A172 (cell line): Measurements from ENCODE around the gene KRR1. TPM values are rescaled to one million over a fixed set of nuclear protein-coding genes. Genes with fewer than 3 reads are reported as not detected.
"Not testable (repeated sequence)": the region's sequence is repeated elsewhere in the genome, so short reads cannot be mapped to it uniquely, and the experiment has no call there.

Source experiments
- DNase-seq: peaks from one replicate; pipeline ENCODE4 v3.0.0-alpha.2; 2015; ENCODE audit warnings: low spot score
- total RNA-seq: library from RNA; depleted of rRNA; stranded (reverse); fragments of >200 nt; shearing (Covaris generic); gene quantifications from 2 replicates; pipeline ENCODE4 v1.2.3, GENCODE V29; 2014

The KRR1 gene
- total RNA-seq, 1 experiment from 2014 or later: 56.5 TPM

- DNase-seq: no peak
Measured at GRCh38 chr12:75477137-75477536, 34.3 kb downstream of the KRR1 start.

- no peak for DNase-seq
Measured at GRCh38 chr12:75476071-75476470, 35.3 kb downstream of the KRR1 start.

- DNase-seq: no peak
Measured at GRCh38 chr12:75474116-75474515, 37.3 kb downstream of the KRR1 start.

- DNase-seq: no peak
Measured at GRCh38 chr12:75471902-75472890, 39.2 kb downstream of the KRR1 start.

GRCh38 chr12:75460204-75460603 lies 51.2 kb downstream of the KRR1 start:
- DNase-seq: no peak

- no peak for DNase-seq
Measured at GRCh38 chr12:75459755-75460154, 51.7 kb downstream of the KRR1 start.

GRCh38 chr12:75457866-75458265 lies 53.5 kb downstream of the KRR1 start:
- not testable (repeated sequence) for DNase-seq

- no peak for DNase-seq
Measured at GRCh38 chr12:75457191-75457590, 54.2 kb downstream of the KRR1 start.

GRCh38 chr12:75455839-75456238 lies 55.6 kb downstream of the KRR1 start:
- no peak for DNase-seq

- peak; percentile 18 for DNase-seq
Measured at GRCh38 chr12:75452675-75453330, 58.6 kb downstream of the KRR1 start.

GRCh38 chr12:75447691-75448393 lies 63.6 kb downstream of the KRR1 start:
- no peak for DNase-seq

- peak; percentile 32 for DNase-seq
Measured at GRCh38 chr12:75446857-75447256, 64.6 kb downstream of the KRR1 start.

- not testable (repeated sequence) for DNase-seq
Measured at GRCh38 chr12:75445137-75445507, 66.3 kb downstream of the KRR1 start.

- DNase-seq: peak; percentile 41
Measured at GRCh38 chr12:75444429-75445136, 66.8 kb downstream of the KRR1 start.

GRCh38 chr12:75443709-75444108 lies 67.7 kb downstream of the KRR1 start:
- no peak for DNase-seq

GRCh38 chr12:75442454-75442853 lies 69.0 kb downstream of the KRR1 start:
- DNase-seq: not testable (repeated sequence)

GRCh38 chr12:75441687-75442449 lies 69.5 kb downstream of the KRR1 start:
- not testable (repeated sequence) for DNase-seq
